Stimulated activated CD4-positive, alpha-beta T cell treated with anti-CD3 and anti-CD28 coated beads, Interleukin-2, amount 100 ng/mL, for 4 hours (primary cell): ENCODE data around the gene ZNF652.

Experiments used
- DNase-seq: peaks from one replicate; pipeline ENCODE4 v3.0.0-alpha.2; 2020; ENCODE audit warnings: low read depth

ZNF652 gene

GRCh38 chr17:49361902-49362722 is at the start of gene ZNF652:
Gene ZNF652 (minus strand): TSS chr17:49362250. CDS start chr17:49317725, 44,525 bp downstream.
- DNase-seq, result peak; percentile 93

- no peak for DNase-seq
These were observed 47.0 kb upstream of the ZNF652 start for GRCh38 chr17:49409066-49409465.

GRCh38 chr17:49407981-49408501 is 46.0 kb upstream of the ZNF652 start:
- DNase-seq, result peak; percentile 72

GRCh38 chr17:49407086-49407485 is 45.0 kb upstream of the ZNF652 start:
- no peak for DNase-seq

- no peak for DNase-seq
These were observed 44.5 kb upstream of the ZNF652 start for GRCh38 chr17:49406421-49407061.

- no peak for DNase-seq
These were observed 42.9 kb upstream of the ZNF652 start for GRCh38 chr17:49404906-49405305.

GRCh38 chr17:49404361-49404760 is 42.3 kb upstream of the ZNF652 start:
- no peak for DNase-seq

GRCh38 chr17:49403514-49404289 is 41.7 kb upstream of the ZNF652 start:
- DNase-seq, result no peak

GRCh38 chr17:49402706-49403105 is 40.7 kb upstream of the ZNF652 start:
- DNase-seq, result no peak

- no peak for DNase-seq
These were observed 40.0 kb upstream of the ZNF652 start for GRCh38 chr17:49401971-49402611.

- no peak for DNase-seq
These were observed 37.9 kb upstream of the ZNF652 start for GRCh38 chr17:49399995-49400394.

GRCh38 chr17:49397586-49397985 is 35.5 kb upstream of the ZNF652 start:
- DNase-seq, result no peak

GRCh38 chr17:49393491-49394255 is 31.6 kb upstream of the ZNF652 start:
- no peak for DNase-seq

GRCh38 chr17:49390548-49391324 is 28.7 kb upstream of the ZNF652 start:
- no peak for DNase-seq

GRCh38 chr17:49389514-49390347 is 27.7 kb upstream of the ZNF652 start:
- DNase-seq, result peak; percentile 19

- no peak for DNase-seq
These were observed 26.9 kb upstream of the ZNF652 start for GRCh38 chr17:49388692-49389513.

- DNase-seq, result no peak
These were observed 26.2 kb upstream of the ZNF652 start for GRCh38 chr17:49388290-49388640.

- no peak for DNase-seq
These were observed 25.6 kb upstream of the ZNF652 start for GRCh38 chr17:49387498-49388289.
